Tibial nerve (tissue), 4 donors: Measurements from ENCODE around the gene GGNBP2. TPM values are rescaled to one million over a fixed set of nuclear protein-coding genes. Genes with fewer than 3 reads are reported as not detected.

Experiments
- DNase-seq, 2 donors: peaks; one replicate each; pipeline ENCODE4 v3.0.0-alpha.2; 2019; ENCODE audit warnings: low spot score in 2 of 2
- H3K27ac ChIP-seq, 4 donors: fragments of 200-600 bp; sonication (generic) in 3 of 4; one replicate each; pipeline ENCODE4 v1.5.1; 2017 to 2019; ENCODE audit warnings: mild to moderate bottlenecking in 1 of 4
- H3K27me3 ChIP-seq, 2 donors: fragments of 200-600 bp; sonication (generic) in 1 of 2; one replicate each; pipeline versions ENCODE4 v1.5.1 to v1.6.0; 2017 to 2019
- H3K36me3 ChIP-seq, 3 donors: fragments of 200-600 bp; sonication (generic); one replicate each; pipeline ENCODE4 v1.5.1; 2018 to 2019
- H3K4me1 ChIP-seq, 4 donors: fragments of 200-600 bp; sonication (generic) in 3 of 4; one replicate each; pipeline ENCODE4 v1.5.1; 2017 to 2019
- H3K4me3 ChIP-seq, 4 donors: fragments of 200-600 bp; sonication (generic) in 3 of 4; one replicate each; pipeline ENCODE4 v1.5.1; 2017 to 2019; ENCODE audit warnings: mild to moderate bottlenecking in 1 of 4, moderate library complexity in 1 of 4
- H3K9me3 ChIP-seq, 4 donors: fragments of 200-600 bp; sonication (generic) in 3 of 4; one replicate each; pipeline ENCODE4 v1.5.1; 2017 to 2019
- EP300 ChIP-seq, 2 donors: sonication (generic); formaldehyde crosslinking; IDR thresholded peaks; one replicate each; pipeline ENCODE4 v1.6.1; 2017; ENCODE audit warnings: antibody characterized with exemption in 2 of 2, mild to moderate bottlenecking in 1 of 2
- POLR2A ChIP-seq, 2 donors: fragments of 450-650 bp; IDR thresholded peaks; one replicate each; pipeline ENCODE4 v1.6.1; 2017; ENCODE audit warnings: antibody characterized with exemption in 2 of 2, mild to moderate bottlenecking in 2 of 2, moderate library complexity in 2 of 2
- WGBS, 2 donors: methylation state at CpG; one replicate each; pipeline ENCODE4 v1.1.5; 2018; 5-methylcytosine and 5-hydroxymethylcytosine counted together
- total RNA-seq, 4 donors: library from RNA; depleted of rRNA; stranded (reverse); fragments of >200 nt; gene quantifications; one replicate each; pipeline ENCODE4 v1.1.0, GENCODE V29; 2016
- TF ChIP-seq, protein P1 (sequence below), 5 experiments: fragments of 200-600 bp in 3 of 5; fragments of 450-650 bp in 2 of 5; sonication (generic) in 3 of 5; IDR thresholded peaks; one replicate each; pipeline ENCODE4 v1.5.1; 2016 to 2019; ENCODE audit warnings: antibody characterized with exemption in 5 of 5, mild to moderate bottlenecking in 3 of 5, moderate library complexity in 2 of 5

GGNBP2 gene
- total RNA-seq, 4 donors from 2014 or later: 53.6 to 107 (median 79.4) TPM

DNA sequence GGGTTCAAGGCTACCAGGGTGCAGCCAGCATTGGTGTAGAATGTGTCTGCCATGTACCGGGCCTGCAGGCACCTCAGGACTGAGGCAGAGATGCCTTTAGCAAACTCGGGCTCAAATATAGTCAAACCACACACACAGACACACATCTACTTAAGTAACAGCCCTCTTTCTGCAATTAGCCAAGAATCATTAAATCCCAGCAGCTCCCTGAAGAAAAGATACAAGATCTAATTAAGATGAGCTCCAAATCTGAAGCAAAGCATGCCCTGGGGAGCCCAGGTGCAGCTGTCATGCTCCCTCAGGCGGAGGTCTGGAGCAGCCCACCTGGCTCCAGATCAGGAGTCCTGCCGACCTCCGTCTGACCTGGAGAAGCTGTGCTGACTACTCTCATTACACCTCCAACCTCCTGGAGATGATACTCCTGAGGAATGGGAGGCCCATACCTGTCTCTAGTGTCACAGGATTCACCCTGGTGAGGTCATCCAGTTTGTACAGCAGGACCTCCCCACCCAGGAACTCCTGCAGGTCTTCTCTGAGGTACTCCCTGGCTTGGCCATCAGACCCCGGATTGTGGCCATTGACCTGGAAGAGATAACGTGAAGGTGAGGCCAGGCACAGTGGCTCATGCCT is 17.0 kb upstream of the GGNBP2 start:
- Histone ChIP-seq H3K4me3 (no peak overlapping the region), H3K9me3 (no peaks in the 10 kb centered on the region), H3K36me3 (peaks cover 2 to 99% (median 8%) of the 10 kb centered on the region in 3 donors), H3K4me1 (no peaks in the 10 kb centered on the region), H3K27me3 (no peaks in the 10 kb centered on the region), H3K27ac (no peak overlapping the region)
- WGBS, 2 donors: 99 to 100% methylated on average over 6 to 7 of the region's 7 CpGs
- no peak for DNase-seq
- TF ChIP-seq, protein P1, sequence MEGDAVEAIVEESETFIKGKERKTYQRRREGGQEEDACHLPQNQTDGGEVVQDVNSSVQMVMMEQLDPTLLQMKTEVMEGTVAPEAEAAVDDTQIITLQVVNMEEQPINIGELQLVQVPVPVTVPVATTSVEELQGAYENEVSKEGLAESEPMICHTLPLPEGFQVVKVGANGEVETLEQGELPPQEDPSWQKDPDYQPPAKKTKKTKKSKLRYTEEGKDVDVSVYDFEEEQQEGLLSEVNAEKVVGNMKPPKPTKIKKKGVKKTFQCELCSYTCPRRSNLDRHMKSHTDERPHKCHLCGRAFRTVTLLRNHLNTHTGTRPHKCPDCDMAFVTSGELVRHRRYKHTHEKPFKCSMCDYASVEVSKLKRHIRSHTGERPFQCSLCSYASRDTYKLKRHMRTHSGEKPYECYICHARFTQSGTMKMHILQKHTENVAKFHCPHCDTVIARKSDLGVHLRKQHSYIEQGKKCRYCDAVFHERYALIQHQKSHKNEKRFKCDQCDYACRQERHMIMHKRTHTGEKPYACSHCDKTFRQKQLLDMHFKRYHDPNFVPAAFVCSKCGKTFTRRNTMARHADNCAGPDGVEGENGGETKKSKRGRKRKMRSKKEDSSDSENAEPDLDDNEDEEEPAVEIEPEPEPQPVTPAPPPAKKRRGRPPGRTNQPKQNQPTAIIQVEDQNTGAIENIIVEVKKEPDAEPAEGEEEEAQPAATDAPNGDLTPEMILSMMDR (IDR thresholded peaks at IDR 0.05): no peak

DNA sequence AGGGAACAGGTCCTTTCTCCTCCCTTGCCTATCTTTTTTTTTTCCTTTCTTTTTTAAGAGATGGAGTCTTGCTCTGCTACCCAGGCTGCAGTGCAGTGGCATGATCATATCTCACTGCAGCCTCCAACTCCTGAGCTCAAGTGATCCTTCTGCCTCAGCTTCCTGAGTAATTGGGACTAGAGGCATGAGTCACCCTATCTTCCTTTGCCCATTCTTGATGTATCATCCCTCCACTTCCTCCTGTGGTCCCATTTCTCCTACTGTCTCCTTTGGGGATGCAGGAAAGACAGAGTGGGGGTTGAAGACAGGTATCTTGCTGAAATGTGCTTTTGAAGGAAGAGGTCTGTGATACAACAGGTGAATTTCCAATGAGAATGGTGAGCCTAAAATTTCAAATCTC is 15.6 kb upstream of the GGNBP2 start:
- TF ChIP-seq POLR2A (IDR thresholded peaks at IDR 0.05) (no peak), EP300 (IDR thresholded peaks at IDR 0.05) (no peak)
- TF ChIP-seq, protein P1 (IDR thresholded peaks at IDR 0.05): no peak
- DNase-seq: no peak
- H3K36me3 ChIP-seq: peaks cover 0 to 91% (median 8%) of the 10 kb centered on the region in 3 donors

DNA sequence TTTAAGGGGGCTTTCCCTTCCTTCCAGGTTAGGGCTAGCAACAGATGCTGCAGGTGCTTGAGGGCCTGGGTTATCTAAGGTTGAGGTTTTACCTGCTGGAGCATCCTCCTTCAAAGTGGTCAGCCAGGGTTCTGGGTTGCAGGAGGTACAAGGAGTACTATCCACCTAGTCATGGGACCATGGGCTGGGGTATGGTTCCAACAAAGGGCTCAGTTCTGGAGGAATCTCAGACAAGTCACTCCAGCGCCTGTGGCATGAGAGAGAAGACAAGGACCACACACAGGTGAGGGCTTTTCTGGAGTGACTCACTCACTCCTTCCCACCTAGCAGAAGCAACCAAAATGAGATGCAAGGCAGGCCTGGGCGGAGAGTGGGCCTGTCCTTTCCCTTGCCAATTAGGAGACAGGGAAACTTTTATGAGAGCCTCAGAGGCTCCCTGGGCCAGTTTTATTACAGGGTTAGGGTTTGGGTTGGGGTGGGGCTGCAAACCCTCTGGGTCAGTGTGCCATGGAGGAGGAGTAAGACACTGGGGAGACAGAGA is 12.2 kb upstream of the GGNBP2 start:
- 93 to 94% methylated on average over 2 of the region's 2 CpGs for WGBS, 2 donors

More for the DNA sequence above, 15.6 kb upstream of the GGNBP2 start:
- Histone ChIP-seq H3K4me3 (no peak overlapping the region), H3K9me3 (no peaks in the 10 kb centered on the region), H3K27ac (no peak overlapping the region), H3K27me3 (no peaks in the 10 kb centered on the region), H3K4me1 (peaks cover 0 to 7% (median 3%) of the 10 kb centered on the region in 4 donors)

DNA sequence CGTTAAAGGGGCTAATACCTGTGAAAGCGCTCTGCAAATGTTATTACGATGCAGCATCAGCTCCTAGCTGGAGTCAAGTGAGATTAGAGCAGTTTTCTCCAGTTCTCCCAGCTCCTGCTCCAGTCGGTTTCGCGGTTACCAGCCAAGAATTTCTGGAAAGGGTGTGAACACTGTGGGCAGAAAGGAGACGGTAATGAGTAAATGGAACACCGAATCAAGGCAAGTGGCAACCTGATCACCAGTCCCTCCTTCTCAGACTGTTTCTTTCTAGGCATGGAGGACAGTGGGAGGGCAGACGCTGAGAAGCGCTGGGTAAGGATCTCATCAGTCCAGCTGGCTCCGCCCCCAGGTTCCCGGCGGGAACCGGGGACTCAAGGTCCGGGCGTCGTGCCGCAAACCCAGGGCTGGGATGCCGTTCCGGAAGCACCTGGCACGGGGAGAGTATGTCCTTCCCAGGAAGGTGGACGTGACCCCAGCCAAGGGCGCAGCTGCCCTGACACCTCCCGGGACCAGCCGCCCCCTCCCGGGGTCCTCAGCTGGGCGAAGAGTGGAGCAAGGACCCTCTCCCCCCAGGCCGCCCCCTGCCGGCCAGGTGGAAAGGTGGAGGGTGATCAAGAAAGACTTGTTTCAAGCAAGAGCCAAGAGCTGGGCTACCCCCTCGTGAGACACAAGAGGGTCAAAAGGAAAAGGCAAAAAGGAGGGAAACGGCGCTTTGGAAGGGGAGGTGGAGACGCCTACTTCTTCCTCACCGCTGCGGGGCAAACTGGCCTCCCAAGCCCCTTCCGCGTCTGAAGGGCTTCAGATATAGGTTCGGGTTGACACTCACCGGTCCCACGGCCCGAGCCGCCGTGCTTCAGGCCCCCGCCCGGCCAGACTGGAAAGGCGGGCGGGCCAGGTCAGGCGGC is 10.5 kb upstream of the GGNBP2 start:
- H3K27me3 ChIP-seq: no peaks in the 10 kb centered on the region
- peaks cover 0 to 61% (median 0%) of the 10 kb centered on the region in 3 donors for H3K36me3 ChIP-seq
- TF ChIP-seq, protein P1 (IDR thresholded peaks at IDR 0.05): peak in 4 of 5 experiments; percentile 30 to 57 (median 44)
- no peak for TF ChIP-seq EP300 (IDR thresholded peaks at IDR 0.05)
- 8 to 9% methylated on average over 46 to 48 of the region's 48 CpGs for WGBS, 2 donors
- no peaks in the 10 kb centered on the region for H3K9me3 ChIP-seq
- peak overlapping the region; percentile 60 to 85 (median 74) for H3K4me3 ChIP-seq
- DNase-seq: peak; percentile 38 to 44
- peaks cover 0 to 19% (median 8%) of the 10 kb centered on the region in 4 donors for H3K4me1 ChIP-seq
- H3K27ac ChIP-seq: peak overlapping the region; percentile 80 to 96 (median 90)

More for the DNA sequence above, 12.2 kb upstream of the GGNBP2 start:
- no peak for DNase-seq
- Histone ChIP-seq H3K36me3 (peaks cover 0 to 63% (median 4%) of the 10 kb centered on the region in 3 donors), H3K9me3 (no peaks in the 10 kb centered on the region), H3K4me3 (no peak overlapping the region), H3K27ac (no peak overlapping the region), H3K4me1 (peaks cover 0 to 19% (median 8%) of the 10 kb centered on the region in 4 donors), H3K27me3 (no peaks in the 10 kb centered on the region)
- TF ChIP-seq, protein P1 (IDR thresholded peaks at IDR 0.05): no peak
- no peak for TF ChIP-seq POLR2A (IDR thresholded peaks at IDR 0.05)
- no peak for TF ChIP-seq EP300 (IDR thresholded peaks at IDR 0.05)
